ENCODE measurements around the gene HAUS5. TPM values are rescaled to one million over a fixed set of nuclear protein-coding genes. Genes with fewer than 3 reads are reported as not detected.

Gene HAUS5
- total RNA-seq, 1 experiment from 2014 or later, result 35.3 TPM

DNA sequence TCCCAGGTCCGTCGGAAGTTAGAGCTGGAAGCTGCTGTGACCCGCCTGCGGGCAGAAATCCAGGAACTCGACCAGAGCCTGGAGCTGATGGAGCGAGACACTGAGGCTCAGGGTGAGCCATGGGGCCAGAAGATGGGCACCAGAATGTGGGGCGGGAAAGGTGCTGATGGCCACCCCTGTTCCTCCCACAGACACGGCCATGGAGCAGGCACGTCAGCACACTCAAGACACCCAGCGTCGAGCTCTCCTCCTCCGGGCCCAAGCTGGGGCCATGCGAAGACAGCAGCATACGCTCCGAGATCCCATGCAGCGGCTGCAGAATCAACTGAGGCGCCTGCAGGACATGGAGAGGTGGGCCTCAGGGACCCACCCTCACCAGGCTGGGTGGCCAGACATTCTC lies 2.5 kb downstream of the HAUS5 start:
- intact Hi-C loops (cut with micrococcal nuclease; ENCODE audit: unreplicated experiment), result no loop called here
- CTCF ChIA-PET, result no interaction called here
- H3K4me3 Mint-ChIP-seq (ENCODE audit: low read depth, unreplicated experiment), result no peak overlapping the region
- H3K4me1 Mint-ChIP-seq (ENCODE audit: low read depth, unreplicated experiment), result no peaks in the 10 kb centered on the region
- DNase-seq, result no peak
- no peak overlapping the region for H3K27ac Mint-ChIP-seq (ENCODE audit: unreplicated experiment)
- no TSS peak for BruUV-seq (replicated peaks)
- no peaks in the 10 kb centered on the region for H3K27me3 Mint-ChIP-seq (ENCODE audit: unreplicated experiment)
- TF ChIP-seq, protein P1, sequence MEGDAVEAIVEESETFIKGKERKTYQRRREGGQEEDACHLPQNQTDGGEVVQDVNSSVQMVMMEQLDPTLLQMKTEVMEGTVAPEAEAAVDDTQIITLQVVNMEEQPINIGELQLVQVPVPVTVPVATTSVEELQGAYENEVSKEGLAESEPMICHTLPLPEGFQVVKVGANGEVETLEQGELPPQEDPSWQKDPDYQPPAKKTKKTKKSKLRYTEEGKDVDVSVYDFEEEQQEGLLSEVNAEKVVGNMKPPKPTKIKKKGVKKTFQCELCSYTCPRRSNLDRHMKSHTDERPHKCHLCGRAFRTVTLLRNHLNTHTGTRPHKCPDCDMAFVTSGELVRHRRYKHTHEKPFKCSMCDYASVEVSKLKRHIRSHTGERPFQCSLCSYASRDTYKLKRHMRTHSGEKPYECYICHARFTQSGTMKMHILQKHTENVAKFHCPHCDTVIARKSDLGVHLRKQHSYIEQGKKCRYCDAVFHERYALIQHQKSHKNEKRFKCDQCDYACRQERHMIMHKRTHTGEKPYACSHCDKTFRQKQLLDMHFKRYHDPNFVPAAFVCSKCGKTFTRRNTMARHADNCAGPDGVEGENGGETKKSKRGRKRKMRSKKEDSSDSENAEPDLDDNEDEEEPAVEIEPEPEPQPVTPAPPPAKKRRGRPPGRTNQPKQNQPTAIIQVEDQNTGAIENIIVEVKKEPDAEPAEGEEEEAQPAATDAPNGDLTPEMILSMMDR (IDR thresholded peaks at IDR 0.05; ENCODE audit: unreplicated experiment), result no peak
- H3K36me3 Mint-ChIP-seq (ENCODE audit: insufficient read depth, unreplicated experiment), result peaks cover 21% of the 10 kb centered on the region
- no peaks in the 10 kb centered on the region for H3K9me3 Mint-ChIP-seq (ENCODE audit: low read depth, unreplicated experiment)

DNA sequence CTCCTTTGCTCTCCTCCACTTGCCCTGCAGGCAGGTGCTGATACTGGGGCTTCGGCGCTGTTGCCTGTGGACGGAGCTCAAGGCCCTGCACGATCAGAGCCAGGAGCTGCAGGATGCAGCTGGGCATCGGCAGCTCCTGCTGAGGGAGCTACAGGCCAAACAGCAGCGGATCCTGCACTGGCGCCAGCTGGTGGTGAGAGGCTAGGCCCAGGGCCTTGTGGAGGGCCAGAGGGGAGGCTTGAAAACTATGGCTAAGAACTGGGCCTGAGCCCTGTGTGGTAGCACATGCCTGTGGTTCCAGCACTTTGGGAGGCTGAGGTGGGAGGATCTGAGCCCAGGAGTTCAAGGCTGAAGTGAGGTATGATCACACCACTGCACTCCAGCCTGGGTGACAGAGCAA lies 6.3 kb downstream of the HAUS5 start:
- H3K36me3 Mint-ChIP-seq (ENCODE audit: insufficient read depth, unreplicated experiment), result peaks cover 10% of the 10 kb centered on the region
- CTCF ChIA-PET, result interaction anchor here (0.6 kb wide), 1 partner anchor 276 kb away, joined by 3 read pairs; no protein-coding TSS in a partner anchor
- no peak overlapping the region for H3K27ac Mint-ChIP-seq (ENCODE audit: unreplicated experiment)

DNA sequence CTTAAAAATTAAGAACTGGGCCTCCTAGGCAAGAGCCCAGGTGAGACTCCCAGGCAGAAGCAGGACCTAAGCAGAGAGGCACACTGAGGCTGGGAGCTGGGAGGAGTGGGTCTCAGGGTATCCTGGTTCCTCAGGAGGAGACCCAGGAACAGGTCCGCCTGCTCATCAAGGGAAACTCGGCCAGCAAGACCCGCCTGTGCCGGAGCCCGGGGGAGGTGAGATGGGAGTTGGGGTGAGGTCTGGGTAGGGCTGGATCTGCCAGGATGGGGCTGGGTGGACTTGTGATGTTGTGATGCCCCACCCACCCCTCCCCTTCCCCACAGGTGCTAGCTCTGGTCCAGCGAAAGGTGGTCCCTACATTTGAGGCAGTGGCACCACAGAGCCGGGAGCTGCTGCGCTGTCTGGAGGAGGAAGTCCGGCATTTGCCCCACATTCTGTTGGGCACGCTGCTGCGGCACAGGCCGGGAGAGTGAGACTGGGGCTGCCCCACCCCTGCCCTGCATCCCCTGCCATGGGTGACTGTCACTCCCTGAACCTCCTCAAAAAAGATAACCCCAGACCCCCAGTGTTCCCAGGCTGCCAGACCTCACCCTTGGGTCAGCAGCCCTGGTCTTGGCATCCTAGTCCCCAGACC lies 6.9 kb downstream of the HAUS5 start:
- no peak overlapping the region for H3K4me3 Mint-ChIP-seq (ENCODE audit: low read depth, unreplicated experiment)
- no peaks in the 10 kb centered on the region for H3K27me3 Mint-ChIP-seq (ENCODE audit: unreplicated experiment)
- H3K4me1 Mint-ChIP-seq (ENCODE audit: low read depth, unreplicated experiment), result no peaks in the 10 kb centered on the region
- intact Hi-C loops (cut with micrococcal nuclease; ENCODE audit: unreplicated experiment), result no loop called here
- peaks cover 9% of the 10 kb centered on the region for H3K36me3 Mint-ChIP-seq (ENCODE audit: insufficient read depth, unreplicated experiment)
- no peak overlapping the region for H3K27ac Mint-ChIP-seq (ENCODE audit: unreplicated experiment)
- CTCF ChIA-PET, result interaction anchor here (0.6 kb wide), 1 partner anchor 276 kb away, joined by 3 read pairs; no protein-coding TSS in a partner anchor
- BruUV-seq (replicated peaks), result no TSS peak
- TF ChIP-seq, protein P1 (IDR thresholded peaks at IDR 0.05; ENCODE audit: unreplicated experiment), result no peak
- no peaks in the 10 kb centered on the region for H3K9me3 Mint-ChIP-seq (ENCODE audit: low read depth, unreplicated experiment)
- DNase-seq, result no peak

More for the DNA sequence above, 6.3 kb downstream of the HAUS5 start:
- TF ChIP-seq, protein P1 (IDR thresholded peaks at IDR 0.05; ENCODE audit: unreplicated experiment), result no peak
- BruUV-seq (replicated peaks), result no TSS peak
- no peak for DNase-seq
- no peaks in the 10 kb centered on the region for H3K9me3 Mint-ChIP-seq (ENCODE audit: low read depth, unreplicated experiment)
- no peak overlapping the region for H3K4me3 Mint-ChIP-seq (ENCODE audit: low read depth, unreplicated experiment)
- intact Hi-C loops (cut with micrococcal nuclease; ENCODE audit: unreplicated experiment), result no loop called here
- H3K27me3 Mint-ChIP-seq (ENCODE audit: unreplicated experiment), result no peaks in the 10 kb centered on the region
- H3K4me1 Mint-ChIP-seq (ENCODE audit: low read depth, unreplicated experiment), result no peaks in the 10 kb centered on the region

DNA sequence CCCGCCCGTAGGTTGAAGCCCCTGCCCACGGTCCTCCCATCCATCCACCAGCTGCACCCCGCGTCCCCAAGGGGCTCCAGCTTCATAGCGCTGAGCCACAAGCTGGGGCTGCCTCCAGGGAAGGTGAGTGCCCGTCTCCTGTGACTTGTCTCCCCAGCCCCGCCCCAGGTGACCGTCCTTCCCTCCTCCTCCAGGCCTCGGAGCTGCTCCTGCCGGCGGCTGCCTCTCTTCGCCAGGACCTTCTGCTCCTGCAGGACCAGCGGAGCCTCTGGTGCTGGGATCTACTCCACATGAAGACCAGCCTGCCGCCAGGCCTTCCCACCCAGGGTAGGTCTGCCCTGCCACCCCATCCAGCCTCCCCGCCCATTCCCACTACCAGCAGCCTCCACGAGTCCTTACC lies 7.5 kb downstream of the HAUS5 start:
- BruUV-seq (replicated peaks), result no TSS peak
- TF ChIP-seq, protein P1 (IDR thresholded peaks at IDR 0.05; ENCODE audit: unreplicated experiment), result no peak
- intact Hi-C loops (cut with micrococcal nuclease; ENCODE audit: unreplicated experiment), result no loop called here
- CTCF ChIA-PET, result no interaction called here
- H3K27ac Mint-ChIP-seq (ENCODE audit: unreplicated experiment), result no peak overlapping the region
- DNase-seq, result no peak
- peaks cover 9% of the 10 kb centered on the region for H3K36me3 Mint-ChIP-seq (ENCODE audit: insufficient read depth, unreplicated experiment)
- no peaks in the 10 kb centered on the region for H3K27me3 Mint-ChIP-seq (ENCODE audit: unreplicated experiment)
- H3K4me1 Mint-ChIP-seq (ENCODE audit: low read depth, unreplicated experiment), result no peaks in the 10 kb centered on the region
- no peaks in the 10 kb centered on the region for H3K9me3 Mint-ChIP-seq (ENCODE audit: low read depth, unreplicated experiment)
- no peak overlapping the region for H3K4me3 Mint-ChIP-seq (ENCODE audit: low read depth, unreplicated experiment)

Measured in Calu3 (cell line).